Panc1 (cell line): ENCODE data around the gene MMP23B. TPM values are rescaled to one million over a fixed set of nuclear protein-coding genes. Genes with fewer than 3 reads are reported as not detected.

Source experiments
- ATAC-seq: fragments of 200-7000 bp; cut with Tn5 transposase; 2 replicates; pipeline ENCODE4 v1.9.1; 2020; ENCODE audit warnings: mild to moderate bottlenecking, moderate library complexity
- BruUV-seq: library from RNA; stranded (reverse); fragments of 400-500 nt; replicated peaks from 2 replicates; lab custom pipeline; 2021; lab: Mats Ljungman, UMichigan
- CTCF ChIA-PET: fragments of 300-600 bp; sonication (Branson Sonifier 250); formaldehyde crosslinking; loops from one replicate; lab custom pipeline; 2022; ENCODE audit warnings: antibody characterized with exemption; lab: Charles Lee
- POLR2A ChIA-PET: fragments of 300-600 bp; sonication (Branson Sonifier 250); formaldehyde crosslinking; loops from one replicate; lab custom pipeline; 2022; ENCODE audit warnings: antibody characterized with exemption; lab: Charles Lee
- DNase-seq: peaks from one replicate; pipeline ENCODE4 v3.0.0-alpha.2; 2010; ENCODE audit warnings: low read depth, low spot score
- H3K27ac ChIP-seq: 2 replicates; pipeline ENCODE4 v1.5.1; 2011; ENCODE audit warnings: mild to moderate bottlenecking, low read length, inconsistent platforms
- H3K27me3 ChIP-seq: fragments of 200-500 bp; sonication (Bioruptor generic); 2 replicates; pipeline ENCODE4 v1.6.0; 2014; ENCODE audit warnings: low read length, inconsistent platforms; ENCODE audit not compliant: control insufficient read depth, insufficient read depth
- H3K36me3 ChIP-seq: fragments of 200-500 bp; sonication (Bioruptor generic); 2 replicates; pipeline ENCODE4 v1.5.1; 2014; ENCODE audit warnings: inconsistent platforms, mild to moderate bottlenecking, low read length, moderate library complexity; ENCODE audit not compliant: control insufficient read depth, insufficient read depth
- H3K4me1 ChIP-seq: 2 replicates; pipeline ENCODE4 v1.5.1; 2011; ENCODE audit warnings: inconsistent platforms, mild to moderate bottlenecking, low read length, moderate library complexity; ENCODE audit not compliant: control insufficient read depth, insufficient read depth
- H3K4me3 ChIP-seq, 2 experiments: 2 replicates each; pipeline ENCODE4 v1.5.1; 2011 to 2012; ENCODE audit warnings: low read depth in 2 of 2, low read length in 2 of 2, mild to moderate bottlenecking in 2 of 2, inconsistent platforms in 1 of 2, moderate library complexity in 1 of 2
- H3K9me3 ChIP-seq: fragments of 200-500 bp; sonication (Bioruptor generic); 2 replicates; pipeline ENCODE4 v1.5.1; 2014; ENCODE audit warnings: low read depth, mild to moderate bottlenecking, inconsistent platforms, low read length, moderate library complexity; ENCODE audit not compliant: control insufficient read depth, insufficient read depth
- POLR2AphosphoS5 ChIP-seq: IDR thresholded peaks from 2 replicates; pipeline ENCODE4 v1.6.1; 2012; ENCODE audit warnings: mild to moderate bottlenecking, low read depth, low read length, moderate library complexity
- SIN3A ChIP-seq: IDR thresholded peaks from 2 replicates; pipeline ENCODE4 v1.6.1; 2012; ENCODE audit warnings: low read depth, mild to moderate bottlenecking, low read length, moderate library complexity, borderline replicate concordance; ENCODE audit not compliant: insufficient read depth
- TCF7L2 ChIP-seq: IDR thresholded peaks from 2 replicates; pipeline ENCODE4 v1.6.1; 2011; ENCODE audit warnings: mild to moderate bottlenecking, low read depth, low read length, inconsistent platforms
- in situ Hi-C: cut with HindIII; loops from 2 replicates; pipeline ENCODE4 v1.10.0; 2016; ENCODE audit warnings: low sequenced_read_pairs, low pct_unique_long_range_greater_than_20kb
- intact Hi-C: fragments of 100-400 bp; cut with micrococcal nuclease; formaldehyde crosslinking; loops from one replicate; pipeline ENCODE4 v1.10.0; 2022; ENCODE audit not compliant: unreplicated experiment
- total RNA-seq: library from RNA; stranded (reverse); gene quantifications from one replicate; pipeline ENCODE4 v1.2.1, GENCODE V29; 2021; ENCODE audit not compliant: unreplicated experiment
- TF ChIP-seq, protein P1 (sequence below): fragments of 450-650 bp; IDR thresholded peaks from 2 replicates; pipeline ENCODE4 v1.5.1; 2017; ENCODE audit warnings: mild to moderate bottlenecking
- TF ChIP-seq, protein P2 (sequence below), 2 experiments: IDR thresholded peaks; 2 replicates each; pipeline ENCODE4 v1.6.1; 2011 to 2012; ENCODE audit warnings: low read depth in 2 of 2, control low read depth in 1 of 2, low read length in 1 of 2, mild to moderate bottlenecking in 1 of 2, moderate library complexity in 1 of 2; ENCODE audit not compliant: insufficient read depth in 1 of 2

The MMP23B gene
- total RNA-seq, 1 experiment from 2014 or later, result 5.0 TPM

DNA sequence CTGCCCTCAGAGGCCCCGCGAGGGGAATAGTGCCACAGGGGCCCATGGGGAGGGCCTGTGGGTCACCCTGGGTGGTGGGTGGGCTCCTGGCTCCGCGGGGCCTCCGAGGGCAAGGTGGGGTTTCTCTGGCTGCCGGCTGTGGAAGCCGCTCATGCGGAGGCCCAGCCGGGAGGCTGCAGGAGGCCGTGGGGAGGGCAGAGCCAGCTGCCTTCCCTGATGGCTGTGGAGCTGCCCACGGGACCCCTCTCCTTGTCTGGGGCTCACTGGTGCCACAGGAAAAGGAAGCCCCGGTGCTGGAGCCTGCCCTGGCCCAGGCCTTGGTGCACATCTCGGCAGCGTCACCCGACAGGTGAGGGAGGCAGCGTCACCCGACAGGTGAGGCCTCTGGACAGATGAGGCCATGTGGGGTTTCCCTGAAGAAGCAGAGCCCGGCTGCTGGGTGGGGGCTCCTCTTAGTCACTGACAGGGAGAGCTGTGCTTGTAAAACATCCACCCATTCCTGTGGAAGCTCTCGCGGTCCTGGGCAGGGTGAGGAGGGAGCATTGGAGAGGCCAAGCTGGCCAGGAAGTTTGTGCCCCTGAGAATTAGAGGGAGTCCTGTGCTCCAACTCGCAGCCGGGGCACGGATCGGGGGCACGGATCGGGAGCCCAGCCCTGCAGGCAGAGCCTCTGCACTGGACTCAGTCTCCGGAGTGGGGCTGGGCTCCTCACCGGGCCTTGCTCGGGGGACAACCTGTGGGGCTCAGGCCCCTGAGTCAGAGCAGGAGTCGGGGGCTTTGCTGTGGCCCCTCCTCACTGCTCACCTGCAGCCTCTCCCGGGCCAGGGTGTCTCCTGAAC, 10.6 kb upstream of the MMP23B start:
- POLR2A ChIA-PET, result no interaction called here
- CTCF ChIA-PET, result interaction anchor here (0.8 kb wide), 1 partner anchor 1026 kb away, joined by 3 read pairs; no protein-coding TSS in a partner anchor
- TF ChIP-seq, protein P1, sequence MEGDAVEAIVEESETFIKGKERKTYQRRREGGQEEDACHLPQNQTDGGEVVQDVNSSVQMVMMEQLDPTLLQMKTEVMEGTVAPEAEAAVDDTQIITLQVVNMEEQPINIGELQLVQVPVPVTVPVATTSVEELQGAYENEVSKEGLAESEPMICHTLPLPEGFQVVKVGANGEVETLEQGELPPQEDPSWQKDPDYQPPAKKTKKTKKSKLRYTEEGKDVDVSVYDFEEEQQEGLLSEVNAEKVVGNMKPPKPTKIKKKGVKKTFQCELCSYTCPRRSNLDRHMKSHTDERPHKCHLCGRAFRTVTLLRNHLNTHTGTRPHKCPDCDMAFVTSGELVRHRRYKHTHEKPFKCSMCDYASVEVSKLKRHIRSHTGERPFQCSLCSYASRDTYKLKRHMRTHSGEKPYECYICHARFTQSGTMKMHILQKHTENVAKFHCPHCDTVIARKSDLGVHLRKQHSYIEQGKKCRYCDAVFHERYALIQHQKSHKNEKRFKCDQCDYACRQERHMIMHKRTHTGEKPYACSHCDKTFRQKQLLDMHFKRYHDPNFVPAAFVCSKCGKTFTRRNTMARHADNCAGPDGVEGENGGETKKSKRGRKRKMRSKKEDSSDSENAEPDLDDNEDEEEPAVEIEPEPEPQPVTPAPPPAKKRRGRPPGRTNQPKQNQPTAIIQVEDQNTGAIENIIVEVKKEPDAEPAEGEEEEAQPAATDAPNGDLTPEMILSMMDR, result no peak
- TF ChIP-seq SIN3A (no peak), TCF7L2 (no peak), POLR2AphosphoS5 (no peak)
- TF ChIP-seq, protein P2, sequence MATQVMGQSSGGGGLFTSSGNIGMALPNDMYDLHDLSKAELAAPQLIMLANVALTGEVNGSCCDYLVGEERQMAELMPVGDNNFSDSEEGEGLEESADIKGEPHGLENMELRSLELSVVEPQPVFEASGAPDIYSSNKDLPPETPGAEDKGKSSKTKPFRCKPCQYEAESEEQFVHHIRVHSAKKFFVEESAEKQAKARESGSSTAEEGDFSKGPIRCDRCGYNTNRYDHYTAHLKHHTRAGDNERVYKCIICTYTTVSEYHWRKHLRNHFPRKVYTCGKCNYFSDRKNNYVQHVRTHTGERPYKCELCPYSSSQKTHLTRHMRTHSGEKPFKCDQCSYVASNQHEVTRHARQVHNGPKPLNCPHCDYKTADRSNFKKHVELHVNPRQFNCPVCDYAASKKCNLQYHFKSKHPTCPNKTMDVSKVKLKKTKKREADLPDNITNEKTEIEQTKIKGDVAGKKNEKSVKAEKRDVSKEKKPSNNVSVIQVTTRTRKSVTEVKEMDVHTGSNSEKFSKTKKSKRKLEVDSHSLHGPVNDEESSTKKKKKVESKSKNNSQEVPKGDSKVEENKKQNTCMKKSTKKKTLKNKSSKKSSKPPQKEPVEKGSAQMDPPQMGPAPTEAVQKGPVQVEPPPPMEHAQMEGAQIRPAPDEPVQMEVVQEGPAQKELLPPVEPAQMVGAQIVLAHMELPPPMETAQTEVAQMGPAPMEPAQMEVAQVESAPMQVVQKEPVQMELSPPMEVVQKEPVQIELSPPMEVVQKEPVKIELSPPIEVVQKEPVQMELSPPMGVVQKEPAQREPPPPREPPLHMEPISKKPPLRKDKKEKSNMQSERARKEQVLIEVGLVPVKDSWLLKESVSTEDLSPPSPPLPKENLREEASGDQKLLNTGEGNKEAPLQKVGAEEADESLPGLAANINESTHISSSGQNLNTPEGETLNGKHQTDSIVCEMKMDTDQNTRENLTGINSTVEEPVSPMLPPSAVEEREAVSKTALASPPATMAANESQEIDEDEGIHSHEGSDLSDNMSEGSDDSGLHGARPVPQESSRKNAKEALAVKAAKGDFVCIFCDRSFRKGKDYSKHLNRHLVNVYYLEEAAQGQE (IDR thresholded peaks at IDR 0.05; ENCODE audit: insufficient read depth in 1 of 2, low read depth in 2 of 2, low read length in 1 of 2), result no peak
- Histone ChIP-seq H3K27me3 (no peaks in the 10 kb centered on the region), H3K4me3 (no peak overlapping the region), H3K27ac (no peak overlapping the region), H3K9me3 (no peaks in the 10 kb centered on the region), H3K4me1 (peaks cover 10% of the 10 kb centered on the region; the same call in 1 of the 2 replicates), H3K36me3 (no peaks in the 10 kb centered on the region)
- in situ Hi-C loops (no loop called here), intact Hi-C loops (no loop called here)
- DNase-seq, result no peak
- BruUV-seq, result no TSS peak
- ATAC-seq, result no peak

- no peaks in the 10 kb centered on the region for H3K27me3 ChIP-seq
- no peak for DNase-seq
- intact Hi-C loops (no loop called here), in situ Hi-C loops (no loop called here)
- H3K36me3 ChIP-seq, result no peaks in the 10 kb centered on the region
- TF ChIP-seq POLR2AphosphoS5, result no peak
- TF ChIP-seq, protein P1, result no peak
- TF ChIP-seq, protein P2 (IDR thresholded peaks at IDR 0.05; ENCODE audit: insufficient read depth in 1 of 2, low read depth in 2 of 2, low read length in 1 of 2), result no peak
- no peak for TF ChIP-seq TCF7L2
- no peak for TF ChIP-seq SIN3A
- ChIA-PET POLR2A (no interaction called here), CTCF (no interaction called here)
- H3K4me1 ChIP-seq, result 0 out of 2 replicates have a peak, but pooled peaks cover 2% of the 10 kb centered on the region
- ATAC-seq, result no peak
- no peak overlapping the region for H3K27ac ChIP-seq
- H3K4me3 ChIP-seq, result no peak overlapping the region
- no peaks in the 10 kb centered on the region for H3K9me3 ChIP-seq
- BruUV-seq, result no TSS peak
These were observed 9.8 kb upstream of the MMP23B start for GRCh38 chr1:1622010-1622787.
